ENCODE measurements around the gene EPHA10. TPM values are rescaled to one million over a fixed set of nuclear protein-coding genes. Genes with fewer than 3 reads are reported as not detected.
"Not testable (repeated sequence)": the region's sequence is repeated elsewhere in the genome, so short reads cannot be mapped to it uniquely, and the experiment has no call there.

The EPHA10 gene
- total and polyA plus RNA-seq, 11 donors: 0.01 to 0.60 (median 0.12) TPM; not detected in 5

DNA sequence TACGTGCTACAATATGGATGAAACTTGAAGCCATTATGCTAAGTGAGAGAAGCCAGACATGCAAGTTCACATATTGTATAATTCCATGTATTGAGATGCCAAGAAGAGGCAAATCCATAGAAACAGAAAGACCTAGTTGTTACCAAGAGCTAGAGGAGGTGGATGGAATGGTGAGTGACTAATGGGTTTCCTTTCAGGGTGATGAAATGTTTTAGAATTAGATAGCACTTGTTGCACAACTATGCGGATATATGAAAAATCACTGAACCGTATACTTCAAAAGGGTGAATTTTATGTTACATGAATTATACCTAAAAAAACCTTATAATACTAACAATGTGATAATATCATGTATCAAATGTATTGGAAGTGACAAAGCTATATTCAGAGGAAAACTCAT is 18.1 kb downstream of the EPHA10 start:
- Histone ChIP-seq H3K9me3 (peaks cover 0 to 12% (median 0%) of the 10 kb centered on the region in 12 donors), H3K4me3 (no peak overlapping the region), H3K36me3 (no peaks in the 10 kb centered on the region), H3K27me3 (peaks cover 3 to 74% (median 20%) of the 10 kb centered on the region in 9 donors), H3K4me1 (no peaks in the 10 kb centered on the region), H3K27ac (no peak overlapping the region)
- WGBS, 4 donors: 92 to 94% (median 93%) methylated on average over 3 of the region's 3 CpGs
- intact Hi-C loops (cut with DNase I): no loop called here
- DNase-seq (no peak), ATAC-seq (no peak)
- TF ChIP-seq, protein P1, sequence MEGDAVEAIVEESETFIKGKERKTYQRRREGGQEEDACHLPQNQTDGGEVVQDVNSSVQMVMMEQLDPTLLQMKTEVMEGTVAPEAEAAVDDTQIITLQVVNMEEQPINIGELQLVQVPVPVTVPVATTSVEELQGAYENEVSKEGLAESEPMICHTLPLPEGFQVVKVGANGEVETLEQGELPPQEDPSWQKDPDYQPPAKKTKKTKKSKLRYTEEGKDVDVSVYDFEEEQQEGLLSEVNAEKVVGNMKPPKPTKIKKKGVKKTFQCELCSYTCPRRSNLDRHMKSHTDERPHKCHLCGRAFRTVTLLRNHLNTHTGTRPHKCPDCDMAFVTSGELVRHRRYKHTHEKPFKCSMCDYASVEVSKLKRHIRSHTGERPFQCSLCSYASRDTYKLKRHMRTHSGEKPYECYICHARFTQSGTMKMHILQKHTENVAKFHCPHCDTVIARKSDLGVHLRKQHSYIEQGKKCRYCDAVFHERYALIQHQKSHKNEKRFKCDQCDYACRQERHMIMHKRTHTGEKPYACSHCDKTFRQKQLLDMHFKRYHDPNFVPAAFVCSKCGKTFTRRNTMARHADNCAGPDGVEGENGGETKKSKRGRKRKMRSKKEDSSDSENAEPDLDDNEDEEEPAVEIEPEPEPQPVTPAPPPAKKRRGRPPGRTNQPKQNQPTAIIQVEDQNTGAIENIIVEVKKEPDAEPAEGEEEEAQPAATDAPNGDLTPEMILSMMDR (IDR thresholded peaks at IDR 0.05): no peak
- no peak for TF ChIP-seq POLR2A (IDR thresholded peaks at IDR 0.05)

DNA sequence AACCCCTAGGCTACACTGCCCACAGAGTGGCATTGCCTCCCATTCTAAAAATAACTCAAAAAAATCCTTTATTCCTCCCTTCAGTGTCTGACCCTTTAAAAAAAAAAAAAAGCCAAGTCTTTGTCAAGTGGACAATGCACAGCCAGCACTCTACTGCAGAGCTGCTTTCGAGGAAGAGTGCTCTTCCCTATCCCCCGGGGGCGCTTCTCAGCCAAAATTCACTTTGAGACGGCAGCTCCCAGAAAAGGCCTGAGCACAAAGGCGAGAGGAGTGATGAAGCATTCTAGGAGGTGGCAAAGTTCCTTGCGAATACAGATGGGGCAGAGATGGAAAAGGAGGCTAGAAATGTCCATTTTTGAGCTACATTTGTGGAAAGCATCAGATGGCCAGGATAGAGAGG is 23.3 kb downstream of the EPHA10 start:
- peaks cover 0 to 65% (median 4%) of the 10 kb centered on the region in 9 donors for H3K27me3 ChIP-seq
- H3K4me1 ChIP-seq: no peaks in the 10 kb centered on the region
- intact Hi-C loops (cut with DNase I): no loop called here
- ATAC-seq (no peak), DNase-seq (no peak)
- H3K9me3 ChIP-seq: peaks cover 0 to 6% (median 0%) of the 10 kb centered on the region in 12 donors
- no peaks in the 10 kb centered on the region for H3K36me3 ChIP-seq
- TF ChIP-seq, protein P1 (IDR thresholded peaks at IDR 0.05): no peak
- TF ChIP-seq POLR2A (IDR thresholded peaks at IDR 0.05): no peak
- H3K4me3 ChIP-seq: no peak overlapping the region
- WGBS, 4 donors: 29 to 37% (median 33%) methylated on average over 6 of the region's 6 CpGs
- no peak overlapping the region for H3K27ac ChIP-seq

- TF ChIP-seq, protein P1 (IDR thresholded peaks at IDR 0.05): no peak
- TF ChIP-seq POLR2A (IDR thresholded peaks at IDR 0.05): no peak
- peaks cover 0 to 63% (median 4%) of the 10 kb centered on the region in 9 donors for H3K27me3 ChIP-seq
- peaks cover 0 to under 1% (median 0%) of the 10 kb centered on the region in 12 donors for H3K9me3 ChIP-seq
- H3K4me1 ChIP-seq: no peaks in the 10 kb centered on the region
- H3K4me3 ChIP-seq: no peak overlapping the region
- intact Hi-C loops (cut with DNase I): no loop called here
- H3K27ac ChIP-seq: no peak overlapping the region
- H3K36me3 ChIP-seq: no peaks in the 10 kb centered on the region
- ATAC-seq: no peak
- no peak for DNase-seq
- WGBS, 4 donors: 58 to 68% (median 63%) methylated on average over 9 of the region's 9 CpGs
Measured at GRCh38 chr1:37741130-37741529, 23.8 kb downstream of the EPHA10 start.

DNA sequence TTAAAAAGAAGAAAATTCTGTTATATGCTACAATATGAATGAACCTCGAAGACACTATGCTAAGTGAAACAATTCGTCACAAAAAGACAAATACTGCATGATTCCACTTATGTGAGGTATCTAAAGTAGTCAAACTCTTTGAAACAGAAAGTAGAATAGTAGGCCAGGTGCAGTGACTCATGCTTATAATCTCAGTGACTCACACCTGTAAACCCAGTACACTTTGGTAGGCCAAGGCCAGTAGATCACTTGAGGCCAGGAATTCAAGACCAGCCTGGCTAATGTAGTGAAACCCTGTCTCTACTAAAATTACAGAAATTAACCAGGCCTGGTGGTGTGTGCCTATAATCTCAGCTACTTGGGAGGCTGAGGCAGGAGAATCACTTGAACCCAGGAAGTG is 25.7 kb downstream of the EPHA10 start:
- H3K36me3 ChIP-seq: no peaks in the 10 kb centered on the region
- no peak overlapping the region for H3K27ac ChIP-seq
- ATAC-seq (no peak), DNase-seq (no peak)
- whole genome bisulfite sequencing, 4 donors: 91 to 94% (median 94%) methylated on average over 2 of the region's 2 CpGs
- no peaks in the 10 kb centered on the region for H3K4me1 ChIP-seq
- intact Hi-C loops (cut with DNase I): no loop called here
- H3K4me3 ChIP-seq: no peak overlapping the region
- H3K9me3 ChIP-seq: no peaks in the 10 kb centered on the region
- no peak for TF ChIP-seq POLR2A (IDR thresholded peaks at IDR 0.05)
- TF ChIP-seq, protein P1 (IDR thresholded peaks at IDR 0.05): no peak
- H3K27me3 ChIP-seq: peaks cover 0 to 70% (median 14%) of the 10 kb centered on the region in 9 donors

DNA sequence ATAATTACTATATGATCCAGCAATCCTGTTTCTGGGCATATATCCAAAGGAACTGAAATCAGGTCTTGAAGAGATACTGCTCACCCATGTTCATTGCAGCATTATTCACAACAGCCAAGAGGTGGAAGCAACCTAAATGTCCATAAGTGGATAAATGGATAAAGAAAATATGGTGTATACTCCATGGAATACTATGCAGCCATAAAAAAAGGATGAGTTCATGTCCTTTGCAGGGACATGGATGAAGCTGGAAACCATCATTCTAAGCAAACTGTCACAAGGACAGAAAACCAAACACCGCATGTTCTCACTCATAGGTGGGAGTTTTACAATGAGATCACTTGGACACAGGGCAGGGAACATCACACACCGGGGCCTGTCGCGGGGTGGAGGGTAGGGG is 26.3 kb downstream of the EPHA10 start:
- ATAC-seq; H3K4me1 ChIP-seq; H3K27ac ChIP-seq; DNase-seq; intact Hi-C loops (cut with DNase I); H3K9me3 ChIP-seq; H3K4me3 ChIP-seq; H3K36me3 ChIP-seq: not testable (repeated sequence)
- H3K27me3 ChIP-seq: peaks cover 0 to 76% (median 14%) of the 10 kb centered on the region in 9 donors
- 89 to 95% (median 93%) methylated on average over 4 of the region's 4 CpGs for WGBS, 4 donors

DNA sequence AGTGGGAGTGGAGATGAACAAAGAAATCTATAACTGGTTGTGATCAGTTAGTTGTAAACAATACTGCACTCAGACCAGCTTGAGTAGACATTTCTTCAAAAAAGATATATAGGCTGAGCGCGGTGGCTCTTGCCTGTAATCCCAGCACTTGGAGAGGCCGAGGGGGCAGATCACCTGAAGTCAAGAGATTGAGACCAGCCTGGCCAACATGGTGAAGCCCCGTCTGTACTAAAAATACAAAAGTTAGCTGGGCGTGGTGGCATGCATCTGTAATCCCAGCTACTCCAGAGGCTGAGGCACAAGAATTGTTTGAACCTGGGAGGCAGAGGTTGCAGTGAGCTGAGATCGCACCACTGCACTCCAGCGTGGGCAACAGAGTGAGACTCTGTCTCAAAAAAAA is 26.9 kb downstream of the EPHA10 start:
- H3K27ac ChIP-seq; H3K4me3 ChIP-seq; DNase-seq; H3K4me1 ChIP-seq; ATAC-seq; H3K9me3 ChIP-seq; intact Hi-C loops (cut with DNase I); H3K36me3 ChIP-seq: not testable (repeated sequence)
- H3K27me3 ChIP-seq: peaks cover 0 to 76% (median 14%) of the 10 kb centered on the region in 9 donors
- 60 to 79% (median 70%) methylated on average over 7 of the region's 7 CpGs for WGBS, 4 donors
